ENCODE measurements around the gene INTS3.
"Not testable (repeated sequence)": the region's sequence is repeated elsewhere in the genome, so short reads cannot be mapped to it uniquely, and the experiment has no call there.

Gene INTS3

DNA sequence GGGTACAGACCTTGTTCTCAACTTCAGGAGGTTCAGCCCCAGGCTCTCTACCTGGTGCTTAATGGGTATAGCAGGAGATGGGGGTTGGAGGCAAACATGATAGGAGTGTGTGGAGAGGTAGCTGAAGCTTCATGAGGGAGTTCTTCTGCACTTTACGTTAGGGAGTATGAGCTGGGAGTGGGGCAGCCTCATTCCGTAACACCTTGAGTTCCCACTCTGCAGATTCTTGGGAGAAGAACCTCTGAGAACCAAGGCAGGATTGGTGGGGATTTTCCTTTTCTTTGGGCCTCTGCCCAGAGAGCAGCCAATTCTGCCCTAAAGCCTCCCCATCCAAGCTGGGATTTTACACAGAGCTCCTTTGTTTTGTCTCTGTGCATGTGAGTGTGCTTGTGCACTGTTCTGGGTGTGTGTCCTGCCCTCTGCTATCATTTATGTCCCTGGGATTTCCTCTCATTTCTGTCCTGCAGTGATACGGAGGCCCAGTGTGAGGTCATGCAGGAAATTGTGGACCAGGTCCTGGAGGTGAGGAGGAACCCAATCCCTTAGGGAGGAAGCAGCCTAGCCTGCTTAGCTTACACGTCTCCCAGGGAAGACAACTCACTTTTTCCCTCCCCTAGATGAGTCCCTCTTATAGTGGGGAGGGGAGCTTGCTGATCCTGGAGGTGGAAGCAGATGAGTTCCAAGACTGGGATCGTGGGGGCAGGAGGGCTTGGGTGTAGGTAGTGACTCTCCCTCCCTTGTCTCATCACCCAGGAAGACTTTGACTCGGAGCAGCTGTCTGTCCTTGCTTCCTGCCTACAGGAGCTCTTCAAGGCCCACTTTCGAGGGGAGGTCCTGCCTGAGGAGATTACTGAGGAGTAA lies 35.7 kb downstream of the INTS3 start:
- FAIRE-seq, result no peak

DNA sequence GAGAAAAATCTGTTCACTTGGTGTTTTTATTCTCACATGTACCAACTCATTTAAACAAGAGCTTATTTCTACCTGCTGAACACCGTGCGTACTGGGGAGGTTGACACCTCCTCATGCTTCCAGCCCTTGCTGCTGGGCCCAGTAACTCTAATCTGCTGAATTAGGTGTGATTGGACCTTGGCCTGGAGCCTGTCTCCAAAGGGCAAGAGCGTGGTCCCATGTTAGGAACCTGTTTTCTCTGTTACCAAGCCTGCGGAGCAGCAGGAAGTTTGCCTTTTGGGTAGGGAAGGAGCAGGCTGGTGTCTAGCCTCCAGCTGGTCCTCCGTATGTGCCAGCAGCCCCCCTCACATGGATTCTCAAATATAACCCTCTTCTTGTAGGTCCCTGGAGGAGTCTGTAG lies 36.5 kb downstream of the INTS3 start:
- FAIRE-seq, result no peak

DNA sequence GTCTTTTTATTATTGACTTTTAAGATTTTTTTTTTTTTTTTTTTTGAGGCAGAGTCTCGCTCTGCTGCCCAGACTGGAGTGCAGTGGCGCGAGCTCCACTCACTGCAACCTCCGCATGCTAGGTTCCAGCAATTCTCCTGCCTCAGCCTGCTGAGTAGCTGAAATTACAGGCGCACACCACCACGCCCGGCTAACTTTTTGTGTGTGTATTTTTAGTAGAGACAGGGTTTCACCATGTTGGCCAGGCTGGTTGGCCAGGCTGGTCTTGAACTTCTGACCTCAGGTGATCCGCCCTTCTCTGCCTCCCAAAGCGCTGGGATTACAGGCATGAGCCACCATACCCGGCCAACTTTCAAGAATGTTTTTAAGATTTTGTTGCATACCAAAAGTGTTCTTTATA lies 38.8 kb downstream of the INTS3 start:
- not testable (repeated sequence) for FAIRE-seq

DNA sequence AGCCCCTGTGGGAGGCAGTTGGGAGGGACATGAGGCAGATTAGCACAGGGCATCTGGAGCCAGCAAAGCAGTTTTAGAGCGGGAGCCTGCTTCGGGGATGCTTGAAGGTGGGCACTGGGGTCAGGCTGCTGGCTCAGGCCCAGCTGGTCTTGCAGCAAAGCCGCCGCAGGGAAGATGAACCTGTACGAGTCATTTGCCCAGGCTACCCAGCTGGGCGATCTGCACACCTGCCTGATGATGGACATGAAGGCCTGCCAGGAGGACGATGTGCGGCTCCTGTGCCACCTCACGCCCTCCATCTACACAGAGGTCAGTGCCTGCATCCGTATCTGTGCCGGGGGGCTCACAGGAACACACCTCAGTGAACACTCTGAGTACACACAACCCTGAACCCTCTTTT lies 39.7 kb downstream of the INTS3 start:
- FAIRE-seq, result no peak

DNA sequence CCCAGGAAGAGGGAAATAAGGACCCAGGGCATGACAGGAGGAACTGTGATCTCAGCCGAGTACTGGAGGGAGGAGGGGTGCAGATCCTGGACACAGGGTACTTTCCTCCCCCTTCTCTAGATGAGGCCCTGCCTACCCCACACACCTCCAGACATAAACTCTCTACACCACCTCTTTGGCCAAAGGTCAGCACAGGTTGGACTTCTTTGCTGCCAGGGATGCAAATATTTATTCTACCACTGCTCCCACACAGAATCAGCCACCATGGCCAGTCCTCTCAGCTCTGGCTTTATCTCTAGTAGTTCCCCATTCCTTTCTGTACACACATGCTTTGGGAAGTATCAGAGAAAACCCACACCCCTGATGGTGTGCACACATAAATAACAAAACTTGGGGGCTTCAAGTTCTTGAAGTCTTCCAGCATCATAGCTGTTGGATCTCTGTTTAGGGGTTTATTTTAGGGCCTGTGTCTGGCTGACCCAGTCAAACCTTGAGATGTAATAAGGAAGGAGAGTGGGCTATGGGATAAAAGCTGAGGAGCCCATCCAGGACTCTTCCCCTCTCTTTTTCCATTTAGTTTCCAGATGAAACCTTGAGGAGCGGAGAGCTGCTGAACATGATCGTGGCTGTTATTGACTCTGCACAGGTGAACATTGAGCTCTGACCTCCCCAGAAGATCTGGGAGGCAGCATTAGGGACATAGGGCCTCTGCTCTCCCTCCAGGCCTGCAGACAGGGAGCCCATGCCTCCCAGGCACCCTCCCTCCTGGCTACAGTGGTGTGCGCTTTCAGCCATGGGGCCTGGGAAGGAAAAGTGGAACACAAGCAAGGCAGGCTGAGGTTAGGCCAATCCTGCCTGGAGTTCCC lies 40.7 kb downstream of the INTS3 start:
- no peak for FAIRE-seq

DNA sequence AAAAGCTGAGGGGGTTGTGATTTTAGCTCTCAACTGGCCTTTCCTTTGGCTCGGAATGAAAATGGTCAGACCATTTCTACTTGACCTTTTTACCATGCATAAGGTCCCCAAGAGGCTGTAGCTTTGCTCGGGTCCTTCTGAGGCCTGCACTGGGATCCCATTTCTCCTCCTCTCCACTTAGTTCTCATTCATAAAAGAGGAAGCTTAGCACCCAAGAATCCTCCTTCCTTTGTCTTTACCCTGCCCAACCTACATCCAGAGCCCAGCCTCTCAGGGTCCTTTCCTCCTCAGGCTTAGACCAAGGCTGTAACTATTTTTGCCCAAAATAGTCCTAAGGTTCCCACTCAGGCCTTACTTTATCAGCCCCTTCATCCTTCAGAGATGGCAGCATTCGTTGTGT lies 41.4 kb downstream of the INTS3 start:
- no peak for FAIRE-seq

DNA sequence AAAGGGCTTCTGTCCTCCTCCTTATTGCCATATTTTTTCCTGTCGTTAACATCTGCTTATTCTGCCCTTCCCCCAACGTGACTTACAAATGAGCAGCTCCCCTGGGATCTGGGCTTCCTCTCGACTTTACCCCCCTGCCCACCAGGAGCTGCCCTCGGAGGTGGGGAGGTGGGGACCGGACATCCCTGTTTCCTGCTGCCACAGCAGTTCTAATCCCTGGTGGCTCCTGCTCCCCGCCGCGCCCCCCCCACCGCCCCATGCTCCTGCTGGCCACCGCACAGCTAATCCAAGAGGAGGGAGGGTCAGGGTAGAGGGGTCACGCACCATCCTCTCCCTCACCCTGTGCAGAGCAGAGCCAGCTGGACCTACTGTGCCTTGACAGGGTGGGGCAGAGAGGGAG lies 42.9 kb downstream of the INTS3 start:
- no peak for FAIRE-seq

DNA sequence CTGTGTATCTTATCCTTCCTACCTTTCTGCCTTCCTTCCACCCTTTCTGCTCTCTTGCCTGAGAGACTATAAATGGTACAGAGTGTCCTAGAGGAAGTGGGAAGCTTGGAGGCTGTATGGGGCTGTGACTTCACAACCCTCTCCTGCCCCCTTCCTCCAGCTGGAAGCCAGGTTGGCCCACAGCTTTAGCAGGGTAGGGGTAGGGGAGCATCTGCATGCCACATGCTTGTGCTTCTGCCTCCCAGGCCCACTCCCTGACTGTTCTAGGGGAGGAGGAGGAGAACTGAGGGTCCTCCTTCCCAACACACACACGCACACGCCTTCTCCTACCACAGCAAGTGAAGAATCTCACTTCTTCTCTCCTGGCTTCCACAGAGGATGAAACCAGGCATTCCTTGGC lies 43.4 kb downstream of the INTS3 start:
- FAIRE-seq, result no peak

DNA sequence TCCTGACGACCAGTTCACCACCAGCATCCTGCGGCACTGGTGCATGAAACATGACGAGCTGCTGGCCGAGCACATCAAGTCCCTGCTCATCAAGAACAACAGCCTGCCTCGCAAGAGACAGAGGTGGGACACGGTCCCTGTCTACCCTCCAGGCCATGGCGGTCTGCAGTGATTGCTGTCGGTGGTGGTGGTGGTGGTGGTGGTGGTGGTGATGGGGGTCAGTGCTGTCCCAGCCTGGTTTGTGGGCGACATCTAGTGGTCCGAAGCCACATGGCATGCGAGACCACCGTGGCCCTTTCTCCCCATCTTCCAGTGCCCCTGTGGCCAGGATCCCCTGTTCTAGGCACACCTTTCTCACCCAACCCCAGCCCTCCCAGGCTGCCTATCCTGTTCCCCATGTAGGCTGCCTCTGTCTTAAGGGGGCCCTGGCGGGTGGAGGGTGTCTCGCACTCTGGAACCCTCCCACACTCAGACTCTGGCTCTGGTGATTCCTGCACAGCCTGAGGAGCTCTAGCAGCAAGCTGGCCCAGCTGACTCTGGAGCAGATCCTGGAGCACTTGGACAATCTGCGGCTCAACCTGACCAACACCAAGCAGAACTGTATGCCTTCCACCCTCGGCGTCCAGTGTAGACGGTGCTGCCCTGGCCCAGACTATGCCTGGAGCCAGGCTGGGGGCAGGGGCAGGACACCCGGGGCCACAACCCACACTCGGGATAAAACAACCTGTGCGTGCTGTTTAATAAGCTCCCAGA lies 44.2 kb downstream of the INTS3 start:
- FAIRE-seq, result no peak

DNA sequence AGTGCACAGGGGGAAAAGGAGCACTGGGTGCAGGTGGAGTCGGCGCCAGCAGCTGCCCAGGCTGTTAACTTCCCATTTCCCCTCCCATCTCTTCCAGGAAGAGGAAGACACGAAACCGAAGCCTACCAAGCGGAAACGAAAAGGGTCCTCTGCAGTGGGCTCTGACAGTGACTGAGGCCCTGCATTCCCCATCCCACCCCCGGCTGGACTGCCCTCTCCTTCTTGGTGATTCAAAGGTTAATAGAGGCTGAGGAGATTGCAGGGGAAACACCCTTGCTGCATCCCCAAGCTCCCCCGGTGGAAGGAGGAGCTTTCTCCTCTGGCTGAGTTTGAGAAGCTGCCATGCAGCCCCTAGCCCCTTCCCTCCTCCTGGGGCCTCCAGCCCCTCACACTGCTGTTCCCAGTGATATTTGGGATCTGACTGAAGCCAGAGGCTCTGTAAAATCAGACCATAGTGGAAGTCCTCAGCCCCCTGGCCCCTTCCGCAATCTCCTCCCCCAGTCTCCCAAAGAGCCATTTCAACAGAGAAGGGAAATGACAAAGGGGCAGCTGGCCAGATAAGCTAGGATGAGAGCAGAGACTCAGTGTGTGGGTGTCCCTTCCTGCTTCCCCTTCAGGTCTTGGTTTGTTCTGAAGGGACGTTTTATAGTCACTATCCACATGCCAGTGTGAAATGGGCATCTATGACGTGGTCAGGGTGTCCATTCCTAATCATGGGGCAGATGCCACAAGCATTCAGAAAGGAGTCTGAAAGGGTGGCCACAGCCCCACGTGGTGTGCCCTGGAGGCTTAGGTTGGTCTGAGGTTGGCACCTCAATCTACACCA lies 45.5 kb downstream of the INTS3 start:
- no peak for FAIRE-seq

DNA sequence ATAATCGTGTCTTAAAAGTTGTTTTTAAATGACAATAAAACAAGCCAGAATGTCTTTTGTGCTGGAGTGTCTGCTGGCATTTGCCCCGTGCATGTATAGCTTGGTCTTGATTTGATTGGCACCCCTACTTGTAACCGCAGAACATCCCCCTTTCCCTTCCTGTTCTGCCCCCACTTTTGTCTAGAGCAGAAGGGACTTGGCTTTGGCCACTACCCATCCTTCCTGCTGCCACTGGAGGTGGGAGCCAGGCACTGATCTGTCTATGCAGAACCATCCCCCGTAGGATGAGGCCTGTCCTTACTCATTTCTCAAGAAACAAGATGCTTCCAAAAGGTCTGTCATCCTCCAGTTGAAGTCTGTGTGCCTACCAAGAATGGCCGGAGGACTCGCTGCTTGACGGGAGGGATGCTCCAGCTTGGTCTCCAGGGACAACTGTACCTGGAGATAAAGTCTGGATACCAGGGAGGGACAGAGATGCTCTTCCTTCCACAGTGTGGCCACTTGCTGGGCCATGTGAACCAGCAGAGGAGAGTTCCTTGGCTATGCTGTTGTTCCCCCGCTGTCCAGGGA lies 46.3 kb downstream of the INTS3 start:
- FAIRE-seq, result no peak

DNA sequence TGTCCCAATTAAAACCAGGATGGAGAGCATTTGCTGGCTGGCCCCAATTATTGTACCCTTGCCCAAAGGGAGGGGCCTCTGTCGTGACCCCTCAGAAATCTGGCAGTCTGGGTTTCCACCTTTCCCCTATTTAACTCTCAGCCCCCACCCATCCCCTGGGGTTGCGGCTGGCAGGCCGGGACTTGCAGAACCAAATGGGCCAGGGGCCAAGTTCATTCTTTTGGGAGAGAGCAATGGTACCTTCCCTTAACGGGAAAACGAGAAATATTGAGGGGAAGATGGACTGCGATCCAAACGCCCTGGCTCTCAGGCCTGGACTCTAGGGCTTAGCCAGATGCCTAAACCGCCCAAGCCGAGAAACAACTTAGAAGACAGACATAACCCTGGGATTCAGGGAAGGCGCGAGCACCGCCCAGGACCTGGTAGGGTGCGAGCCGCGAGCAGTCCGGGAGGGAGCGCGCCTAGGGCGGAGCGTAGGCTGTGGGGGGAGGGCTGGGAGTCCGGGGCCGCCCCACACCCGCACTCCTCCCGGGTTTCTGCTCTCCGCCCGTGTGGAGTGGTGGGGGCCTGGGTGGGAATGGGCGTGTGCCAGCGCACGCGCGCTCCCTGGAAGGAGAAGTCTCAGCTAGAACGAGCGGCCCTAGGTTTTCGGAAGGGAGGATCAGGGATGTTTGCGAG lies 47.1 kb downstream of the INTS3 start, which contains the start of gene SLC27A3:
TSS of gene SLC27A3 (plus strand) at position 628 of the 678 bp plus-strand sequence. CDS start 91 bp downstream, outside the sequence.
- no peak for FAIRE-seq

DNA sequence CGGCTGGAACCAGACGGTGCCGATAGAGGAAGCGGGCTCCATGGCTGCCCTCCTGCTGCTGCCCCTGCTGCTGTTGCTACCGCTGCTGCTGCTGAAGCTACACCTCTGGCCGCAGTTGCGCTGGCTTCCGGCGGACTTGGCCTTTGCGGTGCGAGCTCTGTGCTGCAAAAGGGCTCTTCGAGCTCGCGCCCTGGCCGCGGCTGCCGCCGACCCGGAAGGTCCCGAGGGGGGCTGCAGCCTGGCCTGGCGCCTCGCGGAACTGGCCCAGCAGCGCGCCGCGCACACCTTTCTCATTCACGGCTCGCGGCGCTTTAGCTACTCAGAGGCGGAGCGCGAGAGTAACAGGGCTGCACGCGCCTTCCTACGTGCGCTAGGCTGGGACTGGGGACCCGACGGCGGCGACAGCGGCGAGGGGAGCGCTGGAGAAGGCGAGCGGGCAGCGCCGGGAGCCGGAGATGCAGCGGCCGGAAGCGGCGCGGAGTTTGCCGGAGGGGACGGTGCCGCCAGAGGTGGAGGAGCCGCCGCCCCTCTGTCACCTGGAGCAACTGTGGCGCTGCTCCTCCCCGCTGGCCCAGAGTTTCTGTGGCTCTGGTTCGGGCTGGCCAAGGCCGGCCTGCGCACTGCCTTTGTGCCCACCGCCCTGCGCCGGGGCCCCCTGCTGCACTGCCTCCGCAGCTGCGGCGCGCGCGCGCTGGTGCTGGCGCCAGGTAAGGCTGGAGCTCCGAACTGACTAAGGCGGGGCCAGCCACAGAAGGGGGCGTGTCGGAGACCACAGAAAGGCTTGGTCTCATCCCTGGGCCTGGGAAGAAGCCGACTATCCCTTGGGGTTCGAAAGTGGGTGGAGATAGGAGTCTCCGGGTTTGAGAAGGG lies 47.8 kb downstream of the INTS3 start:
- no peak for FAIRE-seq

DNA sequence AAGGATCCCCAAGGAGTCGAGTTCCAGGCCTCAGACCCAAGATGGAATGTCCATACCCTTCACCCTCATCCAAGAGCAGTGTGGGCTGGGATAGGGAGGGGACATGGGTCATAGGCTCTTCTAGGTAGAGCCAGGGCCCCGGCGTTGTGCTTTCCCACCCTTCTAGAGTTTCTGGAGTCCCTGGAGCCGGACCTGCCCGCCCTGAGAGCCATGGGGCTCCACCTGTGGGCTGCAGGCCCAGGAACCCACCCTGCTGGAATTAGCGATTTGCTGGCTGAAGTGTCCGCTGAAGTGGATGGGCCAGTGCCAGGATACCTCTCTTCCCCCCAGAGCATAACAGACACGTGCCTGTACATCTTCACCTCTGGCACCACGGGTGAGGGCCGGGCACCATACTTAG lies 48.5 kb downstream of the INTS3 start:
- FAIRE-seq, result no peak

DNA sequence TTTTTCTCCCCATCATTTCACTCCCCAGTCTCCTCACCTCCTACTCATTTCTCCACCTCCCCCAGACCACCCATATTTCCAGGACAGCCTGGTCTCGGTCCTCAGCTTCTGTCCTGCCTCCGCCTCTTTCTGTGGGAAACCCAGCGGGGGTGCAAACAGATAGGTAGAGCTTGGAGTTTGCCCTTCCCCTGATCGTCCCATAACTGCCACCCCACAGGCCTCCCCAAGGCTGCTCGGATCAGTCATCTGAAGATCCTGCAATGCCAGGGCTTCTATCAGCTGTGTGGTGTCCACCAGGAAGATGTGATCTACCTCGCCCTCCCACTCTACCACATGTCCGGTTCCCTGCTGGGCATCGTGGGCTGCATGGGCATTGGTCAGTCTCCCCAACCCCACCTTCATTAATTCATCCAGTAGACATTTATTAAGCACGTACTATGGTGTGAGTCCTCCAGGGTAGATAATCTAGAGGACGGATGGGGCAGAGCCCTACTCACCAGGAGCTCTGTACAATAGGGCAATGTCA lies 49.1 kb downstream of the INTS3 start:
- FAIRE-seq, result no peak

DNA sequence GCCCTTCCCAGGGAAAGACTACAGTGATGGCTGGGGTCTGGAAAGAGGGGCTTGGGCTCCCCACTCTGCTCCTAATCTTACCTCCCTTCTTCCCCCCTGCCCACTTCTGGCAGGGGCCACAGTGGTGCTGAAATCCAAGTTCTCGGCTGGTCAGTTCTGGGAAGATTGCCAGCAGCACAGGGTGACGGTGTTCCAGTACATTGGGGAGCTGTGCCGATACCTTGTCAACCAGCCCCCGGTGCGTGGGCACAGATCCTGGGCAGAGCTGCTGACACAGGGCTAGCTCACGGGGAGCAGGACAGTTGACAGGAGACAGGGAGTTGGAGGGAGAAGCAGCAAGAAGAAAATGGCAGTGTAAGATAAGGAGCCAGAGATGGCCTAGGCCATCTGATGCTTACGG lies 49.8 kb downstream of the INTS3 start:
- FAIRE-seq, result no peak

DNA sequence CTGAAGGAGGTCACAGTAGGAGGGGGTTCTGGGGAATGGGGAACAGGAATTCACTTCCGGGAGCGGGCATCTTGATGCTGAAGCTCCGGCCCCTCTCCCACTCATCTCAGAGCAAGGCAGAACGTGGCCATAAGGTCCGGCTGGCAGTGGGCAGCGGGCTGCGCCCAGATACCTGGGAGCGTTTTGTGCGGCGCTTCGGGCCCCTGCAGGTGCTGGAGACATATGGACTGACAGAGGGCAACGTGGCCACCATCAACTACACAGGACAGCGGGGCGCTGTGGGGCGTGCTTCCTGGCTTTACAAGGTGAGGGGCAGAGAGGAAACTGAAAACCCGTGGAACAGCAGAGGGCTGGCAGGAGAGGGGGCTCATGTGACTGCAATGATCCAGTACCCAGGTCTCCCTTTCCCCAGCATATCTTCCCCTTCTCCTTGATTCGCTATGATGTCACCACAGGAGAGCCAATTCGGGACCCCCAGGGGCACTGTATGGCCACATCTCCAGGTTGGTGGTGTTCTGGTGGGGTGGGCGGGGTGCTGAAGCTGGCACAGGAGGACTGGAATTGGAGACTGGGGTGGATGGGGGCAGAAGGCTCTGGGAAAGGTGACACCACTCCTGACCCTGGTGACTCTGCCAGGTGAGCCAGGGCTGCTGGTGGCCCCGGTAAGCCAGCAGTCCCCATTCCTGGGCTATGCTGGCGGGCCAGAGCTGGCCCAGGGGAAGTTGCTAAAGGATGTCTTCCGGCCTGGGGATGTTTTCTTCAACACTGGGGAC lies 50.4 kb downstream of the INTS3 start:
- FAIRE-seq, result no peak

DNA sequence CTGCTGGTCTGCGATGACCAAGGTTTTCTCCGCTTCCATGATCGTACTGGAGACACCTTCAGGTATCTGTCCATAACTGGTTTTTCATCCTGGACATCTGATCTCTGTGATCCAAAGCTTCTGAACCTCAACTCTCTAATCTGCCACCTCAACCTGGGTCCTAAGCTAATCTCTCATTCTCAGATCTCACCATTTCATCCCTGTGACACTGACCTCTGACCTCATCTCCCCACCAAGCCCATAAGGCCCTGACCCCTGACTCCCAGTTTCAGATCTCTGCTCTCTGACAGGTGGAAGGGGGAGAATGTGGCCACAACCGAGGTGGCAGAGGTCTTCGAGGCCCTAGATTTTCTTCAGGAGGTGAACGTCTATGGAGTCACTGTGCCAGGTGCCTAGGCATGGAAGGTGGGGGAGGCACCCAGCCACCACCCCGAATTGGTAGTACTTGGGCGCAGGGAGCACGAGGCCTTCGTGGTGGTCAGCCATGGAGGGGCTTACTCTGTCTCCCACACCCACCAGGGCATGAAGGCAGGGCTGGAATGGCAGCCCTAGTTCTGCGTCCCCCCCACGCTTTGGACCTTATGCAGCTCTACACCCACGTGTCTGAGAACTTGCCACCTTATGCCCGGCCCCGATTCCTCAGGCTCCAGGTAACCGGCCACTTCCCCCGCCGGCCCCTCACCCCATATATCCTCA lies 51.1 kb downstream of the INTS3 start:
- FAIRE-seq, result no peak
